Mesendoderm (in vitro differentiated cells): ENCODE measurements around the gene USH2A.
A peak's percentile ranks its signal among the peaks of the same experiment; 100 is the strongest.

Experiments used
- DNase-seq: peaks from one replicate; pipeline ENCODE4 v3.0.0; 2013
- H2AK5ac ChIP-seq: 2 replicates; pipeline ENCODE4 v1.6.1; 2013; ENCODE audit warnings: low read length, inconsistent platforms
- H2BK120ac ChIP-seq: 2 replicates; pipeline ENCODE4 v1.6.1; 2013; ENCODE audit warnings: low read depth, mild to moderate bottlenecking, low read length, moderate library complexity, mixed read lengths
- H2BK15ac ChIP-seq: replicated peaks from 2 replicates; pipeline ENCODE4 v1.6.1; 2013; ENCODE audit warnings: low read depth, mild to moderate bottlenecking, moderate library complexity
- H2BK5ac ChIP-seq: 2 replicates; pipeline ENCODE4 v1.6.1; 2013; ENCODE audit warnings: low read length, inconsistent platforms
- H3K18ac ChIP-seq: 2 replicates; pipeline ENCODE4 v1.6.1; 2013; ENCODE audit warnings: mild to moderate bottlenecking, low read length, mixed read lengths
- H3K23ac ChIP-seq: one replicate; pipeline ENCODE4 v1.6.1; 2013; ENCODE audit warnings: low read length
- H3K27ac ChIP-seq: 2 replicates; pipeline ENCODE4 v1.5.1; 2013; ENCODE audit warnings: low read depth, mild to moderate bottlenecking, inconsistent platforms, low read length, moderate library complexity
- H3K27me3 ChIP-seq: 2 replicates; pipeline ENCODE4 v1.6.1; 2013; ENCODE audit warnings: low read length, control low read depth, mild to moderate bottlenecking, inconsistent platforms; ENCODE audit not compliant: insufficient read depth, poor library complexity
- H3K36me3 ChIP-seq: 2 replicates; pipeline ENCODE4 v1.6.1; 2013; ENCODE audit warnings: low read length, inconsistent platforms; ENCODE audit not compliant: control insufficient read depth, insufficient read depth
- H3K4ac ChIP-seq: one replicate; pipeline ENCODE4 v1.6.1; 2013; ENCODE audit warnings: low read depth, mild to moderate bottlenecking, low read length, moderate library complexity
- H3K4me1 ChIP-seq: 2 replicates; pipeline ENCODE4 v1.6.1; 2013; ENCODE audit warnings: low read depth, low read length, inconsistent platforms; ENCODE audit not compliant: control insufficient read depth
- H3K4me2 ChIP-seq: 2 replicates; pipeline ENCODE4 v1.6.1; 2013; ENCODE audit warnings: low read length
- H3K4me3 ChIP-seq: 2 replicates; pipeline ENCODE4 v1.5.1; 2013; ENCODE audit warnings: mild to moderate bottlenecking, low read length
- H3K56ac ChIP-seq: one replicate; pipeline ENCODE4 v1.6.1; 2013; ENCODE audit warnings: low read length
- H3K79me1 ChIP-seq: 2 replicates; pipeline ENCODE4 v1.6.1; 2013; ENCODE audit warnings: low read length, inconsistent platforms
- H3K79me2 ChIP-seq: 2 replicates; pipeline ENCODE4 v1.6.1; 2013; ENCODE audit warnings: mild to moderate bottlenecking, low read length; ENCODE audit not compliant: control insufficient read depth, insufficient read depth
- H3K9ac ChIP-seq: 2 replicates; pipeline ENCODE4 v1.6.1; 2013; ENCODE audit warnings: low read length, inconsistent platforms
- H4K5ac ChIP-seq: one replicate; pipeline ENCODE4 v1.6.1; 2013; ENCODE audit warnings: low read length
- H4K8ac ChIP-seq: one replicate; pipeline ENCODE4 v1.6.1; 2013; ENCODE audit warnings: low read depth, mild to moderate bottlenecking, control low read depth, low read length, moderate library complexity
- WGBS: extraction: QIAGEN DNeasy Blood & Tissue Kit; methylation state at CpG from one replicate; pipeline ENCODE4 v1.1.7; 2013; ENCODE audit warnings: low lambda C conversion rate, missing lambda C conversion rate; ENCODE audit not compliant: insufficient coverage; ENCODE audit errors: extremely low coverage; 5-methylcytosine and 5-hydroxymethylcytosine counted together

USH2A gene

GRCh38 chr1:215600867-215601266, 822.4 kb downstream of the USH2A start:
- H2AK5ac ChIP-seq = no peak overlapping the region
- H3K18ac ChIP-seq = no peak overlapping the region
- H3K4ac ChIP-seq = no peak overlapping the region
- H4K8ac ChIP-seq = no peak overlapping the region
- no peak overlapping the region for H3K4me3 ChIP-seq
- WGBS = no CpG with 5 or more reads among the region's 10 CpGs
- H3K9ac ChIP-seq = no peak overlapping the region
- H4K5ac ChIP-seq = no peak overlapping the region
- H3K79me2 ChIP-seq = no peaks in the 10 kb centered on the region
- no peaks in the 10 kb centered on the region for H3K79me1 ChIP-seq
- no peak overlapping the region for H2BK15ac ChIP-seq
- peaks cover 3% of the 10 kb centered on the region for H3K4me1 ChIP-seq
- no peaks in the 10 kb centered on the region for H3K27me3 ChIP-seq
- H3K36me3 ChIP-seq = no peaks in the 10 kb centered on the region
- H3K23ac ChIP-seq = no peak overlapping the region
- no peak overlapping the region for H3K56ac ChIP-seq
- no peak for DNase-seq
- H3K27ac ChIP-seq = no peak overlapping the region
- H3K4me2 ChIP-seq = no peak overlapping the region
- no peak overlapping the region for H2BK120ac ChIP-seq
- H2BK5ac ChIP-seq = no peak overlapping the region

- Histone ChIP-seq H2BK5ac (no peak overlapping the region), H3K18ac (no peak overlapping the region), H4K8ac (no peak overlapping the region), H3K9ac (no peak overlapping the region), H2AK5ac (no peak overlapping the region), H3K27me3 (no peaks in the 10 kb centered on the region), H4K5ac (no peak overlapping the region), H3K79me1 (no peaks in the 10 kb centered on the region), H3K56ac (no peak overlapping the region), H3K36me3 (no peaks in the 10 kb centered on the region), H3K4me3 (no peak overlapping the region), H3K23ac (no peak overlapping the region), H3K4ac (no peak overlapping the region), H3K4me2 (no peak overlapping the region), H2BK120ac (no peak overlapping the region), H3K79me2 (no peaks in the 10 kb centered on the region), H2BK15ac (no peak overlapping the region), H3K27ac (no peak overlapping the region), H3K4me1 (peaks cover 3% of the 10 kb centered on the region)
- peak; percentile 11 for DNase-seq
Observed at GRCh38 chr1:215600258-215600792, 822.9 kb downstream of the USH2A start.

GRCh38 chr1:215599418-215600074, 823.7 kb downstream of the USH2A start:
- Histone ChIP-seq H2BK5ac (no peak overlapping the region), H4K8ac (no peak overlapping the region), H3K79me1 (no peaks in the 10 kb centered on the region), H3K4me2 (no peak overlapping the region), H3K4me1 (peaks cover 3% of the 10 kb centered on the region), H2BK15ac (no peak overlapping the region), H3K36me3 (no peaks in the 10 kb centered on the region), H3K23ac (no peak overlapping the region), H3K4ac (no peak overlapping the region), H2AK5ac (no peak overlapping the region), H3K9ac (no peak overlapping the region), H4K5ac (no peak overlapping the region), H3K27ac (peak overlapping the region; percentile 44), H3K56ac (peak overlapping the region; percentile 10), H3K18ac (no peak overlapping the region), H3K79me2 (no peaks in the 10 kb centered on the region), H3K4me3 (no peak overlapping the region), H2BK120ac (no peak overlapping the region), H3K27me3 (no peaks in the 10 kb centered on the region)
- no CpG with 5 or more reads among the region's 3 CpGs for WGBS
- DNase-seq = peak; percentile 6

GRCh38 chr1:215597961-215598360, 825.3 kb downstream of the USH2A start:
- no peak overlapping the region for H2BK120ac ChIP-seq
- no peak overlapping the region for H4K5ac ChIP-seq
- no peak overlapping the region for H2BK15ac ChIP-seq
- no peak overlapping the region for H3K23ac ChIP-seq
- no peaks in the 10 kb centered on the region for H3K79me2 ChIP-seq
- no peak overlapping the region for H2AK5ac ChIP-seq
- H3K4me1 ChIP-seq = peaks cover 3% of the 10 kb centered on the region
- no peak overlapping the region for H3K18ac ChIP-seq
- H3K56ac ChIP-seq = no peak overlapping the region
- DNase-seq = no peak
- no peaks in the 10 kb centered on the region for H3K36me3 ChIP-seq
- H3K27ac ChIP-seq = no peak overlapping the region
- no peak overlapping the region for H2BK5ac ChIP-seq
- no peaks in the 10 kb centered on the region for H3K27me3 ChIP-seq
- H3K4me2 ChIP-seq = no peak overlapping the region
- no peak overlapping the region for H3K4me3 ChIP-seq
- no peak overlapping the region for H4K8ac ChIP-seq
- no peak overlapping the region for H3K9ac ChIP-seq
- H3K79me1 ChIP-seq = peaks cover 1% of the 10 kb centered on the region
- no peak overlapping the region for H3K4ac ChIP-seq

- Histone ChIP-seq H4K5ac (no peak overlapping the region), H3K56ac (no peak overlapping the region), H4K8ac (no peak overlapping the region), H3K23ac (no peak overlapping the region), H3K79me2 (no peaks in the 10 kb centered on the region), H3K4ac (no peak overlapping the region), H3K9ac (no peak overlapping the region), H3K4me1 (peaks cover 3% of the 10 kb centered on the region), H2BK5ac (no peak overlapping the region), H3K27ac (no peak overlapping the region), H3K79me1 (peaks cover 1% of the 10 kb centered on the region), H3K4me2 (no peak overlapping the region), H3K36me3 (no peaks in the 10 kb centered on the region), H3K27me3 (no peaks in the 10 kb centered on the region), H2BK120ac (no peak overlapping the region), H3K4me3 (no peak overlapping the region), H2AK5ac (no peak overlapping the region), H2BK15ac (no peak overlapping the region), H3K18ac (no peak overlapping the region)
- WGBS = 100% methylated on average over 1 of the region's 2 CpGs
- peak; percentile 17 for DNase-seq
Observed at GRCh38 chr1:215595231-215595630, 828.0 kb downstream of the USH2A start.

- no peak overlapping the region for H4K5ac ChIP-seq
- no peak overlapping the region for H3K27ac ChIP-seq
- no CpG with 5 or more reads among the region's 3 CpGs for whole genome bisulfite sequencing
- H3K4me2 ChIP-seq = no peak overlapping the region
- no peaks in the 10 kb centered on the region for H3K27me3 ChIP-seq
- H3K4ac ChIP-seq = no peak overlapping the region
- H3K56ac ChIP-seq = no peak overlapping the region
- no peak overlapping the region for H3K9ac ChIP-seq
- H3K4me3 ChIP-seq = no peak overlapping the region
- H2BK120ac ChIP-seq = no peak overlapping the region
- no peak overlapping the region for H2BK5ac ChIP-seq
- H2BK15ac ChIP-seq = no peak overlapping the region
- no peaks in the 10 kb centered on the region for H3K36me3 ChIP-seq
- H3K79me1 ChIP-seq = peaks cover 1% of the 10 kb centered on the region
- no peak overlapping the region for H3K23ac ChIP-seq
- H4K8ac ChIP-seq = no peak overlapping the region
- H2AK5ac ChIP-seq = no peak overlapping the region
- no peak for DNase-seq
- H3K18ac ChIP-seq = no peak overlapping the region
- H3K4me1 ChIP-seq = peaks cover 3% of the 10 kb centered on the region
- H3K79me2 ChIP-seq = no peaks in the 10 kb centered on the region
Observed at GRCh38 chr1:215594640-215595039, 828.6 kb downstream of the USH2A start.
